Mesenchymal stem cell (in vitro differentiated cells and primary cell): ENCODE data around the gene NAPB.

Experiments
- DNase-seq: peaks from one replicate; pipeline ENCODE4 v3.0.0-alpha.2; 2013
- H2AFZ ChIP-seq: one replicate; pipeline ENCODE4 v1.6.1; 2013; ENCODE audit warnings: low read depth, mild to moderate bottlenecking, control low read depth, inconsistent platforms, low read length, moderate library complexity
- H2AK5ac ChIP-seq: 2 replicates; pipeline ENCODE4 v1.6.1; 2013; ENCODE audit warnings: low read length, moderate library complexity, mild to moderate bottlenecking, inconsistent platforms; ENCODE audit not compliant: severe bottlenecking
- H2BK120ac ChIP-seq: one replicate; pipeline ENCODE4 v1.6.1; 2013; ENCODE audit warnings: low read depth, mild to moderate bottlenecking, inconsistent platforms, low read length, moderate library complexity
- H2BK12ac ChIP-seq, 2 experiments: one replicate each; pipeline ENCODE4 v1.6.1; 2013; ENCODE audit warnings: inconsistent platforms in 2 of 2, low read length in 2 of 2, mild to moderate bottlenecking in 2 of 2, moderate library complexity in 2 of 2, control low read depth in 1 of 2
- H2BK15ac ChIP-seq: one replicate; pipeline ENCODE4 v1.6.1; 2013; ENCODE audit warnings: mild to moderate bottlenecking, low read depth, inconsistent platforms; ENCODE audit not compliant: poor library complexity, severe bottlenecking
- H2BK5ac ChIP-seq: 2 replicates; pipeline ENCODE4 v1.6.1; 2013; ENCODE audit warnings: low read depth, mild to moderate bottlenecking, low read length, control low read depth, inconsistent platforms; ENCODE audit not compliant: poor library complexity, severe bottlenecking
- H3K14ac ChIP-seq, 2 experiments: one replicate each; pipeline ENCODE4 v1.6.1; 2013; ENCODE audit warnings: inconsistent platforms in 2 of 2, low read length in 2 of 2, control low read depth in 1 of 2, mild to moderate bottlenecking in 1 of 2, moderate library complexity in 1 of 2
- H3K18ac ChIP-seq, 2 experiments: one replicate each; pipeline ENCODE4 v1.6.1; 2013; ENCODE audit warnings: inconsistent platforms in 2 of 2, low read length in 2 of 2, control low read depth in 1 of 2, low read depth in 1 of 2, mild to moderate bottlenecking in 1 of 2
- H3K23ac ChIP-seq, 2 experiments: one replicate each; pipeline ENCODE4 v1.6.1; 2013; ENCODE audit warnings: inconsistent platforms in 2 of 2, low read length in 2 of 2, mild to moderate bottlenecking in 2 of 2, moderate library complexity in 2 of 2, control low read depth in 1 of 2
- H3K27ac ChIP-seq: 2 replicates; pipeline ENCODE4 v1.5.1; 2013; ENCODE audit warnings: mild to moderate bottlenecking, moderate library complexity, low read length, control low read depth, inconsistent platforms; ENCODE audit not compliant: poor library complexity, severe bottlenecking
- H3K27me3 ChIP-seq, 2 experiments: 2 replicates each; pipeline versions ENCODE4 v1.6.1 to v1.7.0; 2013; ENCODE audit warnings: low read length in 2 of 2, mild to moderate bottlenecking in 2 of 2, moderate library complexity in 2 of 2, control low read depth in 1 of 2, inconsistent platforms in 1 of 2; ENCODE audit not compliant: control insufficient read depth in 1 of 2, insufficient read depth in 1 of 2
- H3K36me3 ChIP-seq, 2 experiments: 2 replicates each; pipeline versions ENCODE4 v1.6.1 to v1.7.0; 2013; ENCODE audit warnings: low read length in 2 of 2, control low read depth in 1 of 2, inconsistent platforms in 1 of 2, low read depth in 1 of 2, mild to moderate bottlenecking in 1 of 2; ENCODE audit not compliant: insufficient read depth in 2 of 2, control insufficient read depth in 1 of 2
- H3K4ac ChIP-seq, 2 experiments: one replicate each; pipeline ENCODE4 v1.6.1; 2013; ENCODE audit warnings: inconsistent platforms in 2 of 2, low read length in 2 of 2, mild to moderate bottlenecking in 2 of 2, moderate library complexity in 2 of 2, control low read depth in 1 of 2, low read depth in 1 of 2
- H3K4me1 ChIP-seq: 2 replicates; pipeline ENCODE4 v1.6.1; 2013; ENCODE audit warnings: low read depth, low read length, control low read depth; ENCODE audit not compliant: control insufficient read depth, insufficient read depth
- H3K4me2 ChIP-seq: 2 replicates; pipeline ENCODE4 v1.6.1; 2013; ENCODE audit warnings: low read length, mild to moderate bottlenecking, inconsistent platforms; ENCODE audit not compliant: poor library complexity, severe bottlenecking
- H3K4me3 ChIP-seq, 2 experiments: 2 replicates each; pipeline versions ENCODE4 v1.5.1 to v1.7.0; 2013; ENCODE audit warnings: low read length in 2 of 2, mild to moderate bottlenecking in 2 of 2, control low read depth in 1 of 2, low read depth in 1 of 2; ENCODE audit not compliant: insufficient read depth in 1 of 2
- H3K79me1 ChIP-seq: replicated peaks from 2 replicates; pipeline ENCODE4 v1.6.1; 2013; ENCODE audit warnings: mild to moderate bottlenecking, control low read depth, low read length, inconsistent platforms; ENCODE audit not compliant: poor library complexity, severe bottlenecking
- H3K9ac ChIP-seq: 2 replicates; pipeline ENCODE4 v1.7.0; 2013; ENCODE audit warnings: mild to moderate bottlenecking, low read length, moderate library complexity
- H3K9me3 ChIP-seq: 2 replicates; pipeline ENCODE4 v1.7.0; 2013; ENCODE audit warnings: mild to moderate bottlenecking, low read length; ENCODE audit not compliant: control insufficient read depth
- H4K8ac ChIP-seq: one replicate; pipeline ENCODE4 v1.6.1; 2013; ENCODE audit warnings: inconsistent platforms, mild to moderate bottlenecking, low read length, moderate library complexity
- H4K91ac ChIP-seq: one replicate; pipeline ENCODE4 v1.6.1; 2013; ENCODE audit warnings: mild to moderate bottlenecking, low read length, inconsistent platforms
- WGBS: methylation state at CpG from one replicate; pipeline ENCODE4 v1.1.7; 2013; ENCODE audit warnings: mixed read lengths; 5-methylcytosine and 5-hydroxymethylcytosine counted together

NAPB gene

GRCh38 chr20:23404196-23404595 lies 17.1 kb downstream of the NAPB start:
- H3K4me2 ChIP-seq: no peak overlapping the region
- H2AFZ ChIP-seq: no peak overlapping the region
- H4K91ac ChIP-seq: no peak overlapping the region
- no peak overlapping the region for H2BK12ac ChIP-seq
- H3K18ac ChIP-seq: peak overlapping the region in 1 of 2 experiments; percentile 18
- H2BK120ac ChIP-seq: no peak overlapping the region
- H2BK15ac ChIP-seq: no peak overlapping the region
- peak; percentile 74 for DNase-seq
- WGBS: 76% methylated on average over 2 of the region's 3 CpGs
- no peak overlapping the region for H2BK5ac ChIP-seq
- H3K27me3 ChIP-seq: no peaks in the 10 kb centered on the region
- H3K27ac ChIP-seq: no peak overlapping the region
- peaks cover 5 to 26% of the 10 kb centered on the region in 2 experiments for H3K36me3 ChIP-seq
- H2AK5ac ChIP-seq: no peak overlapping the region
- no peak overlapping the region for H3K23ac ChIP-seq
- H3K14ac ChIP-seq: no peak overlapping the region
- no peak overlapping the region for H3K4me3 ChIP-seq
- H4K8ac ChIP-seq: no peak overlapping the region
- peaks cover 1% of the 10 kb centered on the region for H3K4me1 ChIP-seq
- peaks cover 27% of the 10 kb centered on the region for H3K79me1 ChIP-seq
- no peak overlapping the region for H3K4ac ChIP-seq
- H3K9me3 ChIP-seq: no peaks in the 10 kb centered on the region
- no peak overlapping the region for H3K9ac ChIP-seq

- Histone ChIP-seq H3K23ac (no peak overlapping the region), H4K8ac (no peak overlapping the region), H2BK12ac (no peak overlapping the region), H3K4me1 (peaks cover 1% of the 10 kb centered on the region), H3K27ac (no peak overlapping the region), H3K18ac (peak overlapping the region in 1 of 2 experiments; percentile 29), H2AFZ (no peak overlapping the region), H3K9me3 (no peaks in the 10 kb centered on the region), H3K4me3 (no peak overlapping the region), H3K79me1 (peaks cover 28% of the 10 kb centered on the region), H3K9ac (no peak overlapping the region), H3K4me2 (no peak overlapping the region), H2BK120ac (no peak overlapping the region), H2BK15ac (no peak overlapping the region), H2BK5ac (no peak overlapping the region), H3K14ac (no peak overlapping the region), H3K27me3 (no peaks in the 10 kb centered on the region), H3K4ac (no peak overlapping the region), H2AK5ac (no peak overlapping the region), H3K36me3 (peaks cover 5 to 26% of the 10 kb centered on the region in 2 experiments), H4K91ac (no peak overlapping the region)
- WGBS: 68% methylated on average over 5 of the region's 5 CpGs
- peak; percentile 86 for DNase-seq
Observed at GRCh38 chr20:23403751-23404150, 17.5 kb downstream of the NAPB start.

GRCh38 chr20:23401051-23401450 lies 20.2 kb downstream of the NAPB start:
- H3K4me3 ChIP-seq: no peak overlapping the region
- DNase-seq: no peak
- H4K91ac ChIP-seq: no peak overlapping the region
- peaks cover 5% of the 10 kb centered on the region for H3K4me1 ChIP-seq
- H3K79me1 ChIP-seq: peaks cover 29% of the 10 kb centered on the region
- H3K9ac ChIP-seq: no peak overlapping the region
- no peak overlapping the region for H2BK12ac ChIP-seq
- H3K9me3 ChIP-seq: no peaks in the 10 kb centered on the region
- no peak overlapping the region for H2AK5ac ChIP-seq
- no peak overlapping the region for H2BK5ac ChIP-seq
- no peak overlapping the region for H3K27ac ChIP-seq
- H3K27me3 ChIP-seq: no peaks in the 10 kb centered on the region
- WGBS: 94% methylated on average over 5 of the region's 5 CpGs
- no peak overlapping the region for H4K8ac ChIP-seq
- peaks cover 5 to 29% of the 10 kb centered on the region in 2 experiments for H3K36me3 ChIP-seq
- H3K4ac ChIP-seq: no peak overlapping the region
- no peak overlapping the region for H2BK15ac ChIP-seq
- no peak overlapping the region for H3K23ac ChIP-seq
- H2BK120ac ChIP-seq: no peak overlapping the region
- H3K14ac ChIP-seq: no peak overlapping the region
- H3K18ac ChIP-seq: no peak overlapping the region
- no peak overlapping the region for H2AFZ ChIP-seq
- no peak overlapping the region for H3K4me2 ChIP-seq

GRCh38 chr20:23399568-23400241 lies 21.6 kb downstream of the NAPB start:
- Histone ChIP-seq H2BK12ac (no peak overlapping the region), H4K8ac (peak overlapping the region; percentile 27), H3K4me3 (no peak overlapping the region), H3K4me2 (no peak overlapping the region), H2AK5ac (no peak overlapping the region), H3K27ac (no peak overlapping the region), H2AFZ (no peak overlapping the region), H3K4me1 (peaks cover 5% of the 10 kb centered on the region), H2BK120ac (no peak overlapping the region), H3K23ac (no peak overlapping the region), H2BK5ac (peak overlapping the region; percentile 32), H3K14ac (no peak overlapping the region), H3K9ac (no peak overlapping the region), H3K4ac (no peak overlapping the region), H4K91ac (no peak overlapping the region), H2BK15ac (no peak overlapping the region), H3K9me3 (no peaks in the 10 kb centered on the region), H3K18ac (peak overlapping the region in 1 of 2 experiments; percentile 73), H3K79me1 (peaks cover 32% of the 10 kb centered on the region), H3K27me3 (no peaks in the 10 kb centered on the region), H3K36me3 (peaks cover 6 to 42% of the 10 kb centered on the region in 2 experiments)
- peak; percentile 75 for DNase-seq
- WGBS: 62% methylated on average over 6 of the region's 6 CpGs
